MM.1S (cell line): ENCODE data around the gene NEK6.

Experiments
- EZH2 ChIP-seq: fragments of 300-600 bp; sonication (generic); optimal IDR thresholded peaks from 2 replicates; pipeline ENCODE3; 2017; ENCODE audit warnings: low read depth, mild to moderate bottlenecking, antibody characterized with exemption, low read length, mixed read lengths
- TF ChIP-seq, protein P1 (sequence below): fragments of 300-600 bp; sonication (generic); IDR thresholded peaks from 2 replicates; pipeline ENCODE4 v1.5.1; 2016; ENCODE audit warnings: antibody characterized with exemption, low read length, mixed read lengths

DNA sequence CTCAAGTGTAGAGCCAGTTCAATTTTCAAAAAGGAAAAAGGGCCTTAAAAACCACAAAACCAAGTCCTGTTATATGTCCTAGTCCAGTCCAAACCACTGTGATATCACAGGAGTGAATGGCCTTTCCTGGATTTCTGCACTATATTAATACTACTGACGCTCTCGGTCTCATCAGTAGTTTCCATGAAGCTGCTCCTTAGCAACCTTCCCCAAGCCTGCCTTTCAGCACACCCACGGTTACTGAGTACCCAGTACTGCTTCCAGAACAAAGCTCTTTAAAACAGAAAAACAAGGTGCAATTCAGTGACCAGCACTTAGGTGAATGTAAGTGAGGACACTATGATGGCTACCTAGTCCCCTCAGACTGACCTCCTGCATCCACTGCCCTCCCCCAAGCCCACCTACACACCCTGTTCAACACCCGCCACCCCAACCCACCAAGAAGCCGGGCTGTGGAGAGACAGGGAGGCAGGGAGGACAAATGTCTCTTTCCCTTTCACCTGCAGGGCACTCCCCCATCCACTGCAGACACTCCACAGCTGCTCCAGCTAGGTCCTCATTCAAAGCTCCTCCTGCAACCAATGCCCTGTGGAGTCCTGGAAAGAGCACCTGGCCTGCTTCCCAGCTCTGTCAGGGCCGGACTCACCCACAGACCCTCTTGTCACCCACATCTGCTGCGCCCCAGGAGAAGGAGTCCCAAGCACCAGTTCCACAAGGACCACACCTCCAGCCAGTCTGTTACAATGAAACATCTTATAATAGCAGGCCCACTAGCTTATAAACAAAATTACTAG lies 131.6 kb downstream of the NEK6 start:
- no peak for TF ChIP-seq EZH2
- TF ChIP-seq, protein P1, sequence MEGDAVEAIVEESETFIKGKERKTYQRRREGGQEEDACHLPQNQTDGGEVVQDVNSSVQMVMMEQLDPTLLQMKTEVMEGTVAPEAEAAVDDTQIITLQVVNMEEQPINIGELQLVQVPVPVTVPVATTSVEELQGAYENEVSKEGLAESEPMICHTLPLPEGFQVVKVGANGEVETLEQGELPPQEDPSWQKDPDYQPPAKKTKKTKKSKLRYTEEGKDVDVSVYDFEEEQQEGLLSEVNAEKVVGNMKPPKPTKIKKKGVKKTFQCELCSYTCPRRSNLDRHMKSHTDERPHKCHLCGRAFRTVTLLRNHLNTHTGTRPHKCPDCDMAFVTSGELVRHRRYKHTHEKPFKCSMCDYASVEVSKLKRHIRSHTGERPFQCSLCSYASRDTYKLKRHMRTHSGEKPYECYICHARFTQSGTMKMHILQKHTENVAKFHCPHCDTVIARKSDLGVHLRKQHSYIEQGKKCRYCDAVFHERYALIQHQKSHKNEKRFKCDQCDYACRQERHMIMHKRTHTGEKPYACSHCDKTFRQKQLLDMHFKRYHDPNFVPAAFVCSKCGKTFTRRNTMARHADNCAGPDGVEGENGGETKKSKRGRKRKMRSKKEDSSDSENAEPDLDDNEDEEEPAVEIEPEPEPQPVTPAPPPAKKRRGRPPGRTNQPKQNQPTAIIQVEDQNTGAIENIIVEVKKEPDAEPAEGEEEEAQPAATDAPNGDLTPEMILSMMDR, result no peak
